NCI-H526 treated with DMSO at 0.1 percent for 48 hours (cell line): ENCODE measurements around the gene CFL1.
"Not testable (repeated sequence)": the region's sequence is repeated elsewhere in the genome, so short reads cannot be mapped to it uniquely, and the experiment has no call there.

Experiments
- DNase-seq: peaks from one replicate; lab custom pipeline; 2025; lab: John Stamatoyannopoulos, UW

The CFL1 gene

GRCh38 chr11:65857853-65858680 lies at the start of gene CFL1:
Gene CFL1 (minus strand): TSS chr11:65858180. CDS start chr11:65858099, 81 bp downstream.
- DNase-seq = peak; percentile 97

- DNase-seq = no peak
Measured at GRCh38 chr11:65906602-65907001, 48.6 kb upstream of the CFL1 start.

- no peak for DNase-seq
Measured at GRCh38 chr11:65903715-65904114, 45.7 kb upstream of the CFL1 start.

GRCh38 chr11:65903068-65903481 lies 45.1 kb upstream of the CFL1 start:
- no peak for DNase-seq

- DNase-seq = no peak
Measured at GRCh38 chr11:65900899-65901180, 42.9 kb upstream of the CFL1 start.

GRCh38 chr11:65900125-65900898 lies 42.3 kb upstream of the CFL1 start, which contains the start of gene FOSL1:
Gene FOSL1 (minus strand): TSS chr11:65900388. CDS start chr11:65900339, 49 bp downstream.
- peak; percentile 77 for DNase-seq

- DNase-seq = no peak
Measured at GRCh38 chr11:65899356-65900124, 41.6 kb upstream of the CFL1 start.

GRCh38 chr11:65898656-65899355 lies 40.8 kb upstream of the CFL1 start:
- no peak for DNase-seq

- DNase-seq = no peak
Measured at GRCh38 chr11:65897020-65897471, 39.1 kb upstream of the CFL1 start.

GRCh38 chr11:65896034-65896999 lies 38.3 kb upstream of the CFL1 start:
- DNase-seq = no peak

GRCh38 chr11:65895482-65895981 lies 37.6 kb upstream of the CFL1 start:
- no peak for DNase-seq

- no peak for DNase-seq
Measured at GRCh38 chr11:65894034-65894591, 36.1 kb upstream of the CFL1 start.

- no peak for DNase-seq
Measured at GRCh38 chr11:65892661-65893317, 34.8 kb upstream of the CFL1 start.

- not testable (repeated sequence) for DNase-seq
Measured at GRCh38 chr11:65892137-65892540, 34.2 kb upstream of the CFL1 start.

GRCh38 chr11:65891219-65892136 lies 33.5 kb upstream of the CFL1 start:
- DNase-seq = no peak

- peak; percentile 93 for DNase-seq
Measured at GRCh38 chr11:65890324-65891218, 32.6 kb upstream of the CFL1 start, which contains the start of gene CCDC85B. Gene CCDC85B (plus strand): TSS chr11:65890673. CDS start chr11:65890784, 111 bp downstream.

- DNase-seq = peak; percentile 94
Measured at GRCh38 chr11:65888163-65888814, 30.3 kb upstream of the CFL1 start, which contains the start of gene FIBP. Gene FIBP (minus strand): TSS chr11:65888471. CDS start chr11:65888418, 53 bp downstream.
